ENCODE measurements around the gene DAG1. TPM values are rescaled to one million over a fixed set of nuclear protein-coding genes. Genes with fewer than 3 reads are reported as not detected.

The DAG1 gene
- total RNA-seq, 1 experiment from 2014 or later, result 93.0 TPM

GRCh38 chr3:49533786-49534519 lies 63.9 kb downstream of the DAG1 start:
- H2AK5ac ChIP-seq (ENCODE audit: insufficient read length, low read length), result no peak overlapping the region
- H3K9me3 ChIP-seq (ENCODE audit: control insufficient read depth, low read depth, low read length), result no peaks in the 10 kb centered on the region
- H3K79me2 ChIP-seq (ENCODE audit: insufficient read depth, low read length), result no peaks in the 10 kb centered on the region
- no peak overlapping the region for H3K4ac ChIP-seq (ENCODE audit: low read depth, low read length)
- peaks cover 17 to 34% (median 32%) of the 10 kb centered on the region in 3 experiments; a peak in 6 of 7 replicates for H3K36me3 Mint-ChIP-seq (ENCODE audit: insufficient read depth in 1 of 3, low read depth in 3 of 3)
- H3K4me1 Mint-ChIP-seq, result peaks cover 17 to 18% of the 10 kb centered on the region in 2 experiments
- H3T11ph ChIP-seq (ENCODE audit: low read length), result no peak overlapping the region
- no peak for DNase-seq
- TF ChIP-seq CTCF (conservative IDR thresholded peaks at IDR 0.05), result no peak
- H3K4me1 ChIP-seq (ENCODE audit: insufficient read depth, low read length), result peaks cover 3% of the 10 kb centered on the region; the same call in 1 of the 2 replicates
- H3K4me2 ChIP-seq (ENCODE audit: insufficient read depth, insufficient read length, low read length), result no peak overlapping the region
- no peak overlapping the region for H4K8ac ChIP-seq (replicated peaks; ENCODE audit: insufficient read length, low read depth, low read length)
- no peak overlapping the region for H3K27ac ChIP-seq (ENCODE audit: insufficient read length, low read depth, low read length)
- peak overlapping the region; percentile 29 for H2BK12ac ChIP-seq (ENCODE audit: insufficient read length, low read depth, low read length)
- H3K9ac ChIP-seq (ENCODE audit: extremely low read depth, insufficient read length, low read length), result no peak overlapping the region
- H3K23ac ChIP-seq (ENCODE audit: insufficient read length, low read depth, low read length), result no peak overlapping the region
- no peak overlapping the region for H2AFZ ChIP-seq (ENCODE audit: low read length)
- H4K5ac ChIP-seq (ENCODE audit: insufficient read length, low read depth, low read length), result no peak overlapping the region
- no peaks in the 10 kb centered on the region for H3K27me3 Mint-ChIP-seq (ENCODE audit: low read depth)
- H2BK15ac ChIP-seq (ENCODE audit: low read depth, low read length), result no peak overlapping the region
- no peak overlapping the region for H2BK120ac ChIP-seq (ENCODE audit: low read depth, low read length, poor library complexity, severe bottlenecking)
- no peaks in the 10 kb centered on the region for H3K9me3 Mint-ChIP-seq
- no peak overlapping the region for H2BK5ac ChIP-seq (ENCODE audit: insufficient read length, low read length)
- no peak overlapping the region for H3K18ac ChIP-seq (ENCODE audit: insufficient read length, low read depth, low read length)
- H3K4me3 Mint-ChIP-seq, result no peak overlapping the region
- no peaks in the 10 kb centered on the region for H3K27me3 ChIP-seq (ENCODE audit: insufficient read depth, low read length)
- no peaks in the 10 kb centered on the region for H3K23me2 ChIP-seq (ENCODE audit: insufficient read length, low read depth, low read length, poor library complexity, severe bottlenecking)
- H3K14ac ChIP-seq (ENCODE audit: insufficient read depth, low read length), result no peak overlapping the region
- peak overlapping the region in 1 of 3 experiments; percentile 63; a peak in 2 of 7 replicates for H3K27ac Mint-ChIP-seq
- no peak overlapping the region for H2BK20ac ChIP-seq (ENCODE audit: low read depth, low read length, poor library complexity, severe bottlenecking)
- no peaks in the 10 kb centered on the region for H3K79me1 ChIP-seq (ENCODE audit: insufficient read depth, low read depth, low read length, poor library complexity, severe bottlenecking)
- no peaks in the 10 kb centered on the region for H4K20me1 ChIP-seq (ENCODE audit: control insufficient read depth, insufficient read depth, insufficient read length)
- H3K56ac ChIP-seq (ENCODE audit: insufficient read length, low read depth, low read length), result no peak overlapping the region
- WGBS (ENCODE audit: extremely low coverage, insufficient read length, low lambda C conversion rate), result no CpG with 5 or more reads among the region's 9 CpGs
- H4K91ac ChIP-seq (ENCODE audit: insufficient read length, low read depth, low read length), result no peak overlapping the region

All from H9 (cell line).